ENCODE measurements around the gene UTRN.

The UTRN gene

GRCh38 chr6:144284783-144285547 lies at the start of gene UTRN:
UTRN (plus strand) TSS chr6:144285335; CDS start chr6:144291829, 6,494 bp downstream.
- peak in 1 of 3 donors; percentile 29 for DNase-seq (ENCODE audit: low read depth in 3 of 3, low spot score in 1 of 3)

DNA sequence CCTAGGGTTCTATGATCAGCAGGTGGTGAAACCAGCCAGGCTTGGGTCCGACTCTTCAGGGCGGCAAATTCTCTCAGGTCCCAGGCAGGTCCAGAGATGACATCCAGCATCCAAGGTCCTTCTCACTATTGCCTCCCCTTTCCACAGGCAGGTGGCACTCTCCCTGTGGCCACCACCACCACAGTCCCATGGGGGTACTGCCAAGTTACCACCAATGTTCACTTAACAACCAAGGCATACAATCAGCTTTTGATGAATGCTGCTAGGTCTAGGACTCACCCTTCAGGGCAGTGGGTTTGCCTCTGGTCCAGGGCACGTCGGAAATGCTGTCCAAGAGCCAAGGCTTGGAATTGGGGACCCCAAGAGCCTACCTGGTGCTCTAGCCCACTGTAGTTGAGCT lies 40.4 kb upstream of the UTRN start:
- no peak for DNase-seq (ENCODE audit: low read depth in 3 of 3, low spot score in 1 of 3)

DNA sequence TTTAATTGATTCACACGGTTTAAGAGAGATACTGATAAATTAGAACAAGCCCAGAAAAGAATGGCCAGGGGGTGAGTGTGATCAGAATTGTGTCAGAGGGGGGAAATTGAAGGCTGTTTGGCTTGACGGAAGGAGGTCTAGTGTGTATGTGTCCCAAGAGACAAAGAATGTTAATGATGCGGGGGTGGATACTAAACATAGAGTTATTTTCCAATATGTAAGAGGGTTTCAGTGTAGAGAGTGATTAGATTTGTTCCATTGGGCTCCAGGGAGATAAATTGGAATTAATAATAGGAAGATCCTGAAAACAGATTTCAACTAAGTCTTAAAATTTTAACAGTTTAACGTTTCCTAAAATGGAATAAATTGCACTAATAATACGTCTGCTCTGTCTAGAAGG lies 38.1 kb upstream of the UTRN start:
- no peak for DNase-seq (ENCODE audit: low read depth in 3 of 3, low spot score in 1 of 3)

DNA sequence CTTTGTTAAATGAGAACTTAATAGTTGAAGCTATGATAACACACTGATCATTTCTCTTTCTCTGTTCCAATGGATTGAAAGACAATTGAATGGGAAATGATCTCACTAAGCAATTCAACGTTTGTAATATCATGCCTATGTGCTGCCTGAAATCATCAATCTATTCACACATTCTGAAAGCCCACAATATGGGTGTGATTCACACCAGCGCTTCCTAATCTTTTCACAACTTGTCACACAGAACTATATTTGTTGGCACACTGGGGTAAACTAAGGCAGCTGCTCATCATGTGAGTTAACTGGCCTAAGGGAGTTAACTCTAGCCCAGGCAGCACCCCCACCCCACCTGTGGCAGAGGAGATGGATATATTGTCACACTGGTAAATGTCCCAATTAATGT lies 37.1 kb upstream of the UTRN start:
- no peak for DNase-seq (ENCODE audit: low read depth in 3 of 3, low spot score in 1 of 3)

- no peak for DNase-seq (ENCODE audit: low read depth in 3 of 3, low spot score in 1 of 3)
These were observed 36.4 kb upstream of the UTRN start for GRCh38 chr6:144248476-144249301.

DNA sequence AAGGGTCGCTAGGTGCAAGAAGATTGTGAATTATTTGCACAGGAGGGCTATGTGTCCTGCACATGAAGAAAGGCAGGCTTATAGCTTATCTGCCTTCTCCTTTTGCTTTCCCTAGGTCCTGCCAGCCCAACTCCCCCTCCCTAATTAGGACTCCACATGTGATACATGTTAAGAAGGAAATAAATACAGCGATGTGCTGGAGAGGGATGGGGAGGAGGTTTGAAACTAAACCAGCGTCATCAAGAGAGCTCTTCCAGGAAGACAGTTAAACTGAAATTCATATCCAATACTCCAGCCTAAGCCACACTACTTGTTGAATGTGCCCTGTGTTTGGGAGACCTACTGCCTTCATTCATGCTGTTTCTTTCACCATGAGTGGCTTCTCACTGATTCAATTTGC lies 34.9 kb upstream of the UTRN start:
- DNase-seq (ENCODE audit: low read depth in 3 of 3, low spot score in 1 of 3), result no peak

DNA sequence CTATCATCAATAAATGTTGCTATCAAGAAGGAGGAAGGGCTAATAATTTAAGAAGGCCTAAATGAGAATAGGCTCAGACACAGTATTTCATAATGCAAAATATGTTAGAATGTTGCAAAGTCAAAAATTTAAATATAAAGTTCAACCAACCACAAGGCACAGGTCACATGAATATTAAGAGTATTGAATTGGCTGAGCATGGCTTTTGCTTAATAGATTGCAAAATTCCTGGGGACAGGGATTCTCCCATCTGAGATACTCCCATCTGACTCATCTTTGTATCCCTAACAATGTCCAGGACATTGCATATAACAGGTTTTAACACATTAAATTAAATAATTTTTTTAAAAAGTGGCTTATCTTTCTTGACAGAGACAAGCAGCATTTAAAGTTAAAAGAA lies 32.9 kb upstream of the UTRN start:
- no peak for DNase-seq (ENCODE audit: low read depth in 3 of 3, low spot score in 1 of 3)

DNA sequence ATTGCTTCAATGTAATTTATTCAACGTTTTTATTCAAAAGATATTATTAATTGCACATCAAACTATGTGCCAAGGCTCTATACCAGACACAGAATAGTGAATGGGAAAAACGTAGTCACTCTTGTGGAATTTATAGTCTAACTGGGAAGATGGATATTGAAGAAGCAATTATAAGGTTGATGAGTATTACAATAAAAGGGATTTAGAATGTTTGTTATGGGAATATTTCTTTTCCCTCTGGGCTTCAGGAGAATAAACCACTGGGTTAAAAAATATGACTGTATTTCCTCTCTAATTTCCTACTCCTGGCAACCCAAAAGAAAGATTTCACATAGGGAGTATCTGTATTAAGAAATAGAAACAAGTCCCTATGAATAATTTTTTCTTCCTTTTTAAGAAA lies 25.1 kb upstream of the UTRN start:
- no peak for DNase-seq (ENCODE audit: low read depth in 3 of 3, low spot score in 1 of 3)

GRCh38 chr6:144262470-144263369 lies 22.4 kb upstream of the UTRN start:
- DNase-seq (ENCODE audit: low read depth in 3 of 3, low spot score in 1 of 3), result no peak

GRCh38 chr6:144263786-144264185 lies 21.3 kb upstream of the UTRN start:
- DNase-seq (ENCODE audit: low read depth in 3 of 3, low spot score in 1 of 3), result no peak

DNA sequence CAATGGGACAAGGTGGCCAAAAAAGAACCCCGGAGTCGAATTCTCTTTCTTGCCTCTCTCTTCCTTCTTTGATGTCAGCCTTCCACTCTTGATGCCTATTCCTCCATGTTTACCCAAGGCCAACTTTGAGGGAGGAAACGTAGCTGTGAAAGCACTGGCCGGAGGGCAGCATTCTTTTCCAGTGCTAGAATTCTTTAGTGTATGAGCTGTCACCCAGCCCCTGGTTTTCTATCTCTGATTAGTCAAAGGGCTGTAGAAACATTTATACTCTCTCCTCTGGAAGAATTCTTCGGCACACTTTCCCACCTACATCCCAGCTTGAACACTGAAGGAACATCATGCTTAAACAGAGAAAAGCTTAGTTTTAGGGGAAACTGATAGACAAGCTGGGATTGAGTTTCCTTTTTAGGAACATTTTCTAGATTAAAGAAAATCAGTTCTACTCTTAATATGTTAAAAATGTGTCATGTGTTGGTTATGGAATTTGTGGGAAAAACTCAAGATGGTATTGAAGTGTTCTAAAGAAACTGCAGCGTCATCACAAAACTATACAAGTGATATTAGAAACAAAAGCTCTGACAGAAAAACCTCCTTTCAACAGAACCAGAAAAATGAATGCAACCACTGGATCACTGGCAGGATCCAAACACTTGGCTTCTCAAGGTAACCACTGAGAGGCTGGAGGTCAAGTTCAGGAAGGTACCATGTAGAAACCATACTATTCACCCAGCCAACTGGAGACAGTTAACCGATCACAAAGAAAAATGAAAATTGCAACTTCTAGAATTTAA lies 20.7 kb upstream of the UTRN start:
- no peak for DNase-seq (ENCODE audit: low read depth in 3 of 3, low spot score in 1 of 3)

GRCh38 chr6:144265061-144265357 lies 20.1 kb upstream of the UTRN start:
- no peak for DNase-seq (ENCODE audit: low read depth in 3 of 3, low spot score in 1 of 3)

- no peak for DNase-seq (ENCODE audit: low read depth in 3 of 3, low spot score in 1 of 3)
These were observed 19.7 kb upstream of the UTRN start for GRCh38 chr6:144265390-144265789.

DNA sequence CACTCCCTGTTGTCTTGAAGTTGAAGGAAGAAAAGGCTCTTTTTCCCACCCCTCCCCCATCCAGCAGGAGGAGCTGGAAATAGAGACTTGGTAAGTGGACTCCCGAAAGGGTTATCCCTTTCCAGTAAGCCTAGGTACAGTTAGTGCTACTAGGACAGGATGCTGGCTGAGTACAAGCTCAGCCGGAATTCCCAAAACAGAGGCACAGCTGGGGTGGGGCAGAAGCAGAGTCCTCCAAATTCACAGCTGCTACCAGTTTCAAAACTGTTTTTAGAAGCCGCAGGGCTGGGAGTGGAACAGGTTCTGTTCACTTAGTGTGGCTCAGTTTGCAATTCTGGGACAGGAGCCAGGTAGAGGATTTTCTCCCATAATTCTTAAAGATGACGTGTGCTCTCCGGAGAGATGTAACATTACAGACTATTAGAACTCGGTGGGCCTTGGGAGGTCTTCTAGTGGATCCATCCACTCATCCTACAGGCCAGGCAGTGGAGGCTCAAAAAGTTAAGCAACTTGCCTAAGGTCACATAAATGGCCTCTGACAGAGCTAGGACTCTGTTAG lies 19.0 kb upstream of the UTRN start:
- no peak for DNase-seq (ENCODE audit: low read depth in 3 of 3, low spot score in 1 of 3)

DNA sequence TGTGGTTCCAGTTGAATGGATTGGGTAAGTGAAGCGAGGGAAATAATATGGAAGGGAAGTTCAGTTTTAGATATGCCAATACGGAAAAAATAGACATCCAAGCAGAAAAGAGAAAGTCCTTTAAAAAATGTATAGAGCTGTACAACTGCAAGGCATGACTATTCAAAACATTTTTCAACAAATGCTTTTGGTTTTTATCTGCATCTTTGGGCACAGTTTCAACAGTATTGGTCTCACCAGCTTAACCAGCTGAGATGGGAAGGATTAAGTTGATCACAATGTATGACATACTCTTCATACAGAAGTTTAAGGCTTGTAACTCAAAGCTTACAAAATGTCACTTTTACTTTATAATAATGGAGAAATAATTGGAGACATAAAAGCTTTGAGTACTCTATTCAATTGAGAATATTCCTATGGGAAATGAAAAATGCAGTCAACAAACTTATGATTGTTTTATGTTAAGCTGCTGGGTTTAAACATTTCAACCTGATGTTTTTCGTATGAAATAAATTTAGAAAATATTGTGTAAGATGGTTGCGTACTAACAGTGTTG lies 16.3 kb upstream of the UTRN start:
- DNase-seq (ENCODE audit: low read depth in 3 of 3, low spot score in 1 of 3), result no peak

DNA sequence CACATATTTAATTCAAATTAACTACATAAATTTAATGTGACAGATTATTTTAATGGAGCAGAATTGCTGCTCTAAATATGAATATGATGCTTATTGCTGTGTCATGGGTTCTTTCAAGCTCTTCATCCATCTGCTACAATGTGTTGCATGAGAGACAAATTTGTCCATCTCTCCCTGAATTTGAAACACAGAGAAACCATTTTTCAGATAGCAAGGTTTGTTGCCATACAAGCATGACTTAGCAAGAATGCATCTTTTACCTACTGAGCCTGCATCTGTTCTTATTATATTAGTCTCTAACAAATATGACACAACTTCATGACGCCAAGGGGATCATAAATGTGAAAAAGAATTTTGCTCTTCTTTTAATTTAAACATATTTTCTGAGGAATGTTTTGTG lies 8.0 kb upstream of the UTRN start:
- no peak for DNase-seq (ENCODE audit: low read depth in 3 of 3, low spot score in 1 of 3)

DNA sequence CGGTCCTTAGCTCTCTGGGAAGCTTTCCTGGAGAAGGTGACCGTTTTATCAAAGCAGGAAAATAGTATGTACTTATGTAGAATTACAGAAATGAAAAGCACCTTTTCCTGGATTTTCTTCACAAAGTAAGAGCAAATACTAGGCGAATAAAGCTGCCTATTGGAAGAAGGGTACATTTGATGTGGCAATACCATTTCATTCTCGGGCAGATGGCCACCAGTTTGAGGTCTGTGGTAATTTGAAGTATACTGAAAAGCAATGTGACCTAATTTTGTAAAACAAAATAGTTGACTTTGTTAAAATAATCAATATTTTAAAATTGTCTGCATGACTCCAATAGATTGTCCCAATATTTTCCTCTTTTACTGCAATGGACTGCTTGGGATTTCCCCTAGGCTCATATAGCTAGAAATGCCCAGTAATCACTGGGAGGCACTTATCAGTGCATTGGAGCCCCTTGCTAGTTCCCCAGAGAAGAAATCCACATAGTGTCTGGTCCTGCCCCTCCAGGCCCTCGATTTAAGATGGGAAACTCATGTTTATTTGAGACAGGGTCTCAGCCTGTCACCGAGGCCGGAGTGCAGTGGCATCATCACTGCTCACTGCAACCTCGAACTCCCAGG lies 7.4 kb upstream of the UTRN start:
- DNase-seq (ENCODE audit: low read depth in 3 of 3, low spot score in 1 of 3), result no peak

DNA sequence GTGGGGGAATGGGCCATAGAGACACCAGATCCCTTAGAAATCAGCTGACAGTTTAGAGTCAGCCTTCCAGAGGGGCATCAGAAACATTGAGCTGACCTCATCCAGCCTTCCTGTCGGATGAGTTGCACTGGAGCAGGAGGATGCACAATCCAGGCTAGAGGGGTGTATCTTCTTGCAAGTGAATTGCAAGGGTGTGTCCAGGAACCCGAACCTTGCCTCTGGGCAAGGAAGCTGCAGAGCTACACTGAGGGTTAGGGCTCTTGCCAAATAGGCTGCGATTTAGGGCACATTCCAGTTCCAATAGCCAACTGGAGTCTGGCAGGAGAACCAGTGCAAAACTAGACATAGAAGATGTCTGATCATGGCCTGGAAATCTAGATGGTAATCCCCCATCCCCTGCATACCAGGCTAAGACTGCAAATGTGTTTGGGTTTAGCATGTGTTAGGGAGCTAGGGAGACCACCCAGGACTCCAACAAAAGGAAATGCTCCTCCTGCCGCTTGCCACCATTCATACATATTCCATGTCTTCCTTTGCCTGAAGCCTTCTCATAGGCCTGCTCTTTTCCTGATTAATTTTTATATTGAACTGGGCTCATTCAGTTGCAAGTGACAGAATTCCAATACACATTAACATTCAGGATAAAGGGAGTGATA lies 6.3 kb upstream of the UTRN start:
- no peak for DNase-seq (ENCODE audit: low read depth in 3 of 3, low spot score in 1 of 3)

DNA sequence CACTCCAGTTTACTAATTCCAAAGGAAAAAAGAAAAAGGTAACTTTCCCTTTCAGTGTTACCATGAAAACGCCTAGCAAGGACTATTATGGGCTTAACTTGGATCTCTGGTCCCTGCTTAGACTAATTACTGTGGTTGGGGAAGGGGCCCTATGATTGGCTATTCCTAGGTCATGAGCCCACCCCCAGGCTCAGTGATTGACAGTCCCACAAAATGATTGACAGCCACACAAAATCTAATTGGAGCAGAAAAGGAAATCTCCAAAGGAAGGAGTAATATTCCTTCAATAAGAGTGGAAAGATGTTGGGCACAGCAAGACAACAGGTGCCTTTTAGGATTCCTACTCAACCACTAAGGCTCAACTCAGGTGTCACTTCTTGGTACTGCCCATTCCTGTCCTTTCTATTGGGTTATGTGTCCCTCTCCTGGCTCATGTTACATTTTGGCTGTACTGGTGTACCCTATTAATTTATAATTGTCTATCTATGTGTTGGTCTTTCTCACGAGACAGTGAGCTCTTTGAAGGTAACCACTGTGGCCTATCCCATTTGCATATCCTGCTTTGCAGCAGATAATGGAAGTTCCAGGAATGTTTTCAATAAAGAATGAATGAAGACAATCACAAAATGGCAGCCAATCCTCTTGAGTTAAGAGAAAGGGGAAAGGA lies 5.5 kb upstream of the UTRN start:
- no peak for DNase-seq (ENCODE audit: low read depth in 3 of 3, low spot score in 1 of 3)
